HCT116 (cell line): ENCODE results near the gene SLC16A1. TPM values are rescaled to one million over a fixed set of nuclear protein-coding genes. Genes with fewer than 3 reads are reported as not detected.
A peak's percentile ranks its signal among the peaks of the same experiment; 100 is the strongest.

Experiments used
- ATAC-seq: fragments of 200-7000 bp; cut with Tn5 transposase; 2 replicates; pipeline ENCODE4 v1.9.1; 2020; ENCODE audit warnings: mild to moderate bottlenecking, moderate library complexity
- Bru-seq: library from RNA; stranded (reverse); fragments of 400-500 nt; gene quantifications from one replicate; lab custom pipeline; 2021; lab: Mats Ljungman, UMichigan
- BruChase-seq, 2 experiments: library from RNA; stranded (reverse); fragments of 400-500 nt; gene quantifications; one replicate each; lab custom pipeline; 2021; lab: Mats Ljungman, UMichigan
- BruUV-seq: library from RNA; stranded (reverse); fragments of 400-500 nt; replicated peaks from 2 replicates; lab custom pipeline; 2021; lab: Mats Ljungman, UMichigan
- CTCF ChIA-PET: fragments of 300-600 bp; sonication (Branson Sonifier 250); formaldehyde crosslinking; loops from one replicate; lab custom pipeline; 2021; ENCODE audit warnings: antibody characterized with exemption; lab: Charles Lee
- POLR2A ChIA-PET: fragments of 300-600, 350-600 bp; sonication (Branson Sonifier 250); formaldehyde crosslinking; loops from one replicate; lab custom pipeline; 2021; ENCODE audit warnings: antibody characterized with exemption; lab: Charles Lee
- RAD21 ChIA-PET, 2 experiments: fragments of 300-600 bp; sonication (Branson Sonifier 250); formaldehyde crosslinking; loops; one replicate each; lab custom pipeline; 2023; ENCODE audit warnings: low total read pairs in 2 of 2; ENCODE audit not compliant: uncharacterized antibody in 2 of 2, unreplicated experiment in 2 of 2, low non-redundant PET in 1 of 2; lab: Charles Lee
- DNase-seq: peaks from one replicate; pipeline ENCODE4 v3.0.0-alpha.2; 2010; ENCODE audit warnings: low read depth, low spot score
- H2AFZ ChIP-seq: fragments of 200-600 bp; shearing (Covaris generic), sonication (generic); 2 replicates; pipeline ENCODE4 v1.6.1; 2017; ENCODE audit warnings: low read depth, mixed run types, mixed read lengths, antibody characterized with exemption, low read length; ENCODE audit not compliant: poor library complexity, severe bottlenecking
- H3K27ac ChIP-seq: 2 replicates; pipeline ENCODE4 v1.5.1; 2012; ENCODE audit warnings: low read depth, low read length
- H3K27me3 ChIP-seq: fragments of 200-600 bp; sonication (generic); 2 replicates; pipeline ENCODE4 v1.6.1; 2016; ENCODE audit warnings: mixed run types, low read length, mixed read lengths; ENCODE audit not compliant: insufficient read depth
- H3K36me3 ChIP-seq, 2 experiments: fragments of 200-500 bp in 1 of 2; fragments of 200-600 bp in 1 of 2; sonication (Bioruptor generic) in 1 of 2; sonication (generic) in 1 of 2; 2 replicates each; pipeline versions ENCODE4 v1.5.1 to v1.6.1; 2014 to 2016; ENCODE audit warnings: low read length in 2 of 2, inconsistent platforms in 1 of 2, mixed read lengths in 1 of 2, mixed run types in 1 of 2; ENCODE audit not compliant: insufficient read depth in 2 of 2, control insufficient read depth in 1 of 2
- H3K4me1 ChIP-seq, 2 experiments: fragments of 200-600 bp in 1 of 2; sonication (generic) in 1 of 2; 2 replicates each; pipeline versions ENCODE4 v1.5.1 to v1.6.1; 2012 to 2017; ENCODE audit warnings: low read length in 2 of 2, inconsistent platforms in 1 of 2, mild to moderate bottlenecking in 1 of 2, mixed read lengths in 1 of 2, mixed run types in 1 of 2, moderate library complexity in 1 of 2; ENCODE audit not compliant: insufficient read depth in 2 of 2, control insufficient read depth in 1 of 2
- H3K4me2 ChIP-seq: fragments of 200-600 bp; sonication (generic); 2 replicates; pipeline ENCODE4 v1.6.1; 2017; ENCODE audit warnings: mixed run types, low read length, mixed read lengths
- H3K4me3 ChIP-seq, 2 experiments: fragments of 200-600 bp in 1 of 2; sonication (generic) in 1 of 2; replicated peaks in 1 of 2; 2 replicates each; pipeline ENCODE4 v1.5.1; 2011 to 2016; ENCODE audit warnings: low read length in 2 of 2, control low read depth in 1 of 2, low read depth in 1 of 2, mild to moderate bottlenecking in 1 of 2, mixed read lengths in 1 of 2, mixed run types in 1 of 2
- H3K79me2 ChIP-seq: fragments of 200-600 bp; sonication (generic); 2 replicates; pipeline ENCODE4 v1.6.1; 2017; ENCODE audit warnings: mild to moderate bottlenecking, mixed run types, low read length, moderate library complexity, mixed read lengths; ENCODE audit not compliant: insufficient read depth
- H3K9ac ChIP-seq: fragments of 200-600 bp; sonication (generic); 2 replicates; pipeline ENCODE4 v1.6.1; 2016; ENCODE audit warnings: low read length, mixed read lengths
- H3K9me2 ChIP-seq: fragments of 200-600 bp; sonication (generic), shearing (Covaris generic); 2 replicates; pipeline ENCODE4 v1.6.1; 2017; ENCODE audit warnings: mixed run types, mild to moderate bottlenecking, moderate library complexity; ENCODE audit not compliant: insufficient read depth
- H3K9me3 ChIP-seq, 2 experiments: fragments of 200-500 bp in 1 of 2; fragments of 200-600 bp in 1 of 2; sonication (Bioruptor generic) in 1 of 2; sonication (generic) in 1 of 2; 2 replicates each; pipeline ENCODE4 v1.6.1; 2014 to 2017; ENCODE audit warnings: low read length in 2 of 2, mixed read lengths in 2 of 2, inconsistent platforms in 1 of 2, low read depth in 1 of 2, mild to moderate bottlenecking in 1 of 2, mixed run types in 1 of 2, moderate library complexity in 1 of 2; ENCODE audit not compliant: control insufficient read depth in 1 of 2, insufficient read depth in 1 of 2
- H4K20me1 ChIP-seq: fragments of 200-600 bp; sonication (generic), shearing (Covaris generic); 2 replicates; pipeline ENCODE4 v1.6.1; 2017; ENCODE audit warnings: mixed run types, mild to moderate bottlenecking, moderate library complexity; ENCODE audit not compliant: insufficient read depth
- CTCF ChIP-seq, 3 experiments: fragments of 200-600 bp in 1 of 3; sonication (generic) in 1 of 3; IDR thresholded peaks in 2 of 3; conservative IDR thresholded peaks in 1 of 3; 2 replicates each; pipeline ENCODE4 v1.5.1; 2012 to 2017; ENCODE audit warnings: low read depth in 2 of 3, low read length in 2 of 3, antibody characterized with exemption in 1 of 3, borderline replicate concordance in 1 of 3, control low read depth in 1 of 3, mild to moderate bottlenecking in 1 of 3, mixed read lengths in 1 of 3, mixed run types in 1 of 3, moderate library complexity in 1 of 3; ENCODE audit not compliant: insufficient read depth in 1 of 3
- EGR1 ChIP-seq: IDR thresholded peaks from 2 replicates; pipeline ENCODE4 v1.6.1; 2012; ENCODE audit warnings: low read depth
- ELF1 ChIP-seq: IDR thresholded peaks from 2 replicates; pipeline ENCODE4 v1.6.1; 2012; ENCODE audit warnings: low read depth, borderline replicate concordance
- EZH2 ChIP-seq: fragments of 200-600 bp; sonication (generic); IDR thresholded peaks from 2 replicates; pipeline ENCODE4 v1.6.1; 2017; ENCODE audit warnings: antibody characterized with exemption, mixed run types
- FOSL1 ChIP-seq: IDR thresholded peaks from 2 replicates; pipeline ENCODE4 v1.6.1; 2012; ENCODE audit warnings: low read depth
- JUND ChIP-seq: IDR thresholded peaks from 2 replicates; pipeline ENCODE4 v1.6.1; 2012
- POLR2A ChIP-seq: IDR thresholded peaks from 2 replicates; pipeline ENCODE4 v1.7.0; 2011; ENCODE audit warnings: borderline replicate concordance; ENCODE audit not compliant: insufficient read depth, insufficient read length; ENCODE audit errors: extremely low read depth
- POLR2AphosphoS5 ChIP-seq: IDR thresholded peaks from 2 replicates; pipeline ENCODE4 v1.6.1; 2011; ENCODE audit warnings: mild to moderate bottlenecking, low read depth, low read length, moderate library complexity
- RAD21 ChIP-seq: IDR thresholded peaks from 2 replicates; pipeline ENCODE4 v1.6.1; 2012; ENCODE audit warnings: low read depth, mild to moderate bottlenecking
- TCF7L2 ChIP-seq: IDR thresholded peaks from 2 replicates; pipeline ENCODE4 v1.7.0; 2011; ENCODE audit warnings: borderline replicate concordance, inconsistent platforms; ENCODE audit not compliant: insufficient read depth, insufficient read length; ENCODE audit errors: extremely low read depth
- YY1 ChIP-seq: IDR thresholded peaks from 2 replicates; pipeline ENCODE4 v1.6.1; 2011; ENCODE audit warnings: low read length, low read depth, moderate library complexity, mild to moderate bottlenecking; ENCODE audit not compliant: insufficient replicate concordance; ENCODE audit errors: extremely low read depth
- ZFX ChIP-seq: fragments of 450-650 bp; IDR thresholded peaks from 2 replicates; pipeline ENCODE4 v1.6.1; 2017
- intact Hi-C: fragments of 100-400 bp; cut with micrococcal nuclease; formaldehyde crosslinking; loops from 2 replicates; pipeline ENCODE4 v1.10.0; 2022
- long read RNA-seq: library from polyadenylated mRNA; unstranded; transcript quantifications from one replicate; pipeline ENCODE4 v2.0.0, GENCODE V29; 2021; ENCODE audit not compliant: unreplicated experiment
- polyA plus RNA-seq: library from polyadenylated mRNA; unstranded; fragments of >200 nt; gene quantifications from 2 replicates; pipeline ENCODE4 v1.2.1, GENCODE V29; 2012; ENCODE audit warnings: missing spikeins
- total RNA-seq: library from RNA; stranded (reverse); gene quantifications from one replicate; pipeline ENCODE4 v1.2.1, GENCODE V29; 2021; ENCODE audit not compliant: unreplicated experiment
- TF ChIP-seq, protein P1 (sequence below): IDR thresholded peaks from 2 replicates; pipeline ENCODE4 v1.6.1; 2011; ENCODE audit warnings: mild to moderate bottlenecking, low read length, moderate library complexity; ENCODE audit not compliant: insufficient replicate concordance; ENCODE audit errors: extremely low read depth

Gene SLC16A1, protein sequence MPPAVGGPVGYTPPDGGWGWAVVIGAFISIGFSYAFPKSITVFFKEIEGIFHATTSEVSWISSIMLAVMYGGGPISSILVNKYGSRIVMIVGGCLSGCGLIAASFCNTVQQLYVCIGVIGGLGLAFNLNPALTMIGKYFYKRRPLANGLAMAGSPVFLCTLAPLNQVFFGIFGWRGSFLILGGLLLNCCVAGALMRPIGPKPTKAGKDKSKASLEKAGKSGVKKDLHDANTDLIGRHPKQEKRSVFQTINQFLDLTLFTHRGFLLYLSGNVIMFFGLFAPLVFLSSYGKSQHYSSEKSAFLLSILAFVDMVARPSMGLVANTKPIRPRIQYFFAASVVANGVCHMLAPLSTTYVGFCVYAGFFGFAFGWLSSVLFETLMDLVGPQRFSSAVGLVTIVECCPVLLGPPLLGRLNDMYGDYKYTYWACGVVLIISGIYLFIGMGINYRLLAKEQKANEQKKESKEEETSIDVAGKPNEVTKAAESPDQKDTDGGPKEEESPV
- total RNA-seq (96.7 TPM), Bru-seq, nascent RNA (percentile 95 among the genes with signal in this experiment), BruChase-seq, experiment 1, labeled RNA remaining after a 6-hour chase (percentile 98 among the genes with signal in this experiment), BruChase-seq, experiment 2, labeled RNA remaining after a 2-hour chase (percentile 94 among the genes with signal in this experiment)
- 71.7 and 80.9 TPM in 2 replicates for polyA plus RNA-seq
- long read RNA-seq, full-length matches to known transcripts, result 83 of 138 reads
- long read RNA-seq, partial matches to known transcripts, result 29 of 138 reads
- long read RNA-seq, other reads (novel, unspliced or antisense), result 26 of 138 reads

DNA sequence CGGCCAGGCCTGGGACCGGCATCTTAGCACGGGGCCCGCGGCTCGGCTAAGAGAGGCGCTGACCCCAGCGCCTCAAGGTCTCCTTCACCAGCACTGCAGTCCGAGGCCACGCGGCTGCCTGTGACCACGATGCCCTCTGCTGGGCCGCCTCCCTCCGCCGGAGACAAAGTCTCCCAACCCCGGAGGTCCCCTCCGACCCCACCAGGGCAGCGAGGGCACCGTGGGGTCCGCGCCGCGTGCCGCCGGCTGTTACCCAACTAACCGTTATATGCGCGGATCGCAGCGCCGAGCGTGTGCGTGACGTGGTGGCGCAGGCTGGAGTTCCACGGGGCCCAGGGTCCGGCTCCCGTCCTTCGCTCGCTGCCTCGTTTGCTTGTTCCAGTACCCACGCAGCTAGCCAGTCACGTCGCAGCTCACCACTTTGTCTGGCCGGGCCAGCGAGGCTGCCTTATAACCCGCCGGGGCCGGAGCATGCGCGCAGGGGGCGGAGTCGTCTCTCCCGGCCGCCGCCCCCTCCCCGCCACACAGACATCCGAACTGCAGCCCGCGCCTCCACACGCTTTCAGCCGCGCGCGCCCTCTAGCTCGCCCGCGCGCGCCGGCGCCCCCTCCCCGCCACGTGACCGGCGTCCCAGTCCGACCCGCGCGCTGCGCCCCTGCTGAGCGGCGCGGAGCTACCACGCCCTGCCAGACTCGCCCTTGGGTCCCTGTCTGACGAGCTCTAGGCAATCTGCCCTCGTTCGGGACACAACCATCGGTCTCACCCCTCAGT lies at the start of gene SLC16A1:
Gene SLC16A1, minus strand, starts transcription at position 424 of the 771 bp plus-strand sequence. CDS start 26,888 bp downstream, outside the sequence.
- ChIA-PET CTCF (interaction anchor here (1.3 kb wide), 1 partner anchor 117 kb away, joined by 6 read pairs; the partner anchor contains the start of gene LRIG2), POLR2A (interaction anchor here (0.9 to 1.7 kb wide), 12 partner anchors 9 to 240 kb away, joined by 3 to 25 read pairs (median 4); partner anchors contain the start of genes LRIG2 and PPM1J), RAD21 (interaction anchor here in 1 of 2 experiments (1.1 kb wide), 1 partner anchor 152 kb away, joined by 3 read pairs; no protein-coding TSS in a partner anchor)
- peak within 1 kb of the TSS; percentile 87 for H3K27ac ChIP-seq
- H3K9me3 ChIP-seq, result no peaks in the 10 kb centered on the region
- no peak within 1 kb of the TSS for H2AFZ ChIP-seq
- peaks cover 8 to 32% of the 10 kb centered on the region in 2 experiments for H3K4me1 ChIP-seq
- peaks cover 93% of the 10 kb centered on the region for H3K79me2 ChIP-seq
- peak within 1 kb of the TSS; percentile 92 for H3K4me2 ChIP-seq
- H3K9ac ChIP-seq, result peak within 1 kb of the TSS; percentile 91
- ATAC-seq, result peak; percentile 86
- peaks cover 3 to 9% of the 10 kb centered on the region in 2 experiments; a peak in 3 of 4 replicates for H3K36me3 ChIP-seq
- no peaks in the 10 kb centered on the region for H3K27me3 ChIP-seq
- no TSS peak for BruUV-seq
- H3K4me3 ChIP-seq, result peak within 1 kb of the TSS; percentile 76 to 84
- peaks cover 18% of the 10 kb centered on the region; the same call in 1 of the 2 replicates for H4K20me1 ChIP-seq
- no peaks in the 10 kb centered on the region for H3K9me2 ChIP-seq
- intact Hi-C loops, result loop anchor here (1.0 to 5.0 kb wide), 3 partner anchors 75 to 239 kb away; partner anchors contain the start of gene PPM1J
- peak; percentile 74 for DNase-seq
- TF ChIP-seq RAD21, result peak; percentile 45
- TF ChIP-seq ZFX, result peak; percentile 53; the same call in 1 of the 2 replicates
- TF ChIP-seq TCF7L2, result peak; percentile 62
- no peak for TF ChIP-seq ELF1
- no peak for TF ChIP-seq FOSL1
- TF ChIP-seq EZH2, result no peak
- peak; percentile 99 for TF ChIP-seq POLR2A
- peak; percentile 99 for TF ChIP-seq POLR2AphosphoS5
- TF ChIP-seq EGR1, result peak; percentile 61
- TF ChIP-seq, protein P1, sequence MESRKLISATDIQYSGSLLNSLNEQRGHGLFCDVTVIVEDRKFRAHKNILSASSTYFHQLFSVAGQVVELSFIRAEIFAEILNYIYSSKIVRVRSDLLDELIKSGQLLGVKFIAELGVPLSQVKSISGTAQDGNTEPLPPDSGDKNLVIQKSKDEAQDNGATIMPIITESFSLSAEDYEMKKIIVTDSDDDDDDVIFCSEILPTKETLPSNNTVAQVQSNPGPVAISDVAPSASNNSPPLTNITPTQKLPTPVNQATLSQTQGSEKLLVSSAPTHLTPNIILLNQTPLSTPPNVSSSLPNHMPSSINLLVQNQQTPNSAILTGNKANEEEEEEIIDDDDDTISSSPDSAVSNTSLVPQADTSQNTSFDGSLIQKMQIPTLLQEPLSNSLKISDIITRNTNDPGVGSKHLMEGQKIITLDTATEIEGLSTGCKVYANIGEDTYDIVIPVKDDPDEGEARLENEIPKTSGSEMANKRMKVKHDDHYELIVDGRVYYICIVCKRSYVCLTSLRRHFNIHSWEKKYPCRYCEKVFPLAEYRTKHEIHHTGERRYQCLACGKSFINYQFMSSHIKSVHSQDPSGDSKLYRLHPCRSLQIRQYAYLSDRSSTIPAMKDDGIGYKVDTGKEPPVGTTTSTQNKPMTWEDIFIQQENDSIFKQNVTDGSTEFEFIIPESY, result no peak
- TF ChIP-seq YY1, result no peak
- no peak for TF ChIP-seq JUND
- no peak for TF ChIP-seq CTCF (IDR thresholded peaks at IDR 0.05 in 2 of 3, conservative IDR thresholded peaks at IDR 0.05 in 1 of 3; ENCODE audit: borderline replicate concordance in 1 of 3, insufficient read depth in 1 of 3, low read depth in 2 of 3, low read length in 2 of 3)
